ENCODE results near the gene EFHD1.

Gene EFHD1

GRCh38 chr2:232721882-232722281 is 88.5 kb downstream of the EFHD1 start:
- Histone ChIP-seq H3K27me3 (ENCODE audit: control insufficient read depth, low read length) (no peaks in the 10 kb centered on the region), H3K4me1 (ENCODE audit: control insufficient read depth, low read length) (no peaks in the 10 kb centered on the region), H3K4me2 (ENCODE audit: low read length) (no peak overlapping the region), H3K9me3 (ENCODE audit: control insufficient read depth, insufficient read depth, low read length) (no peaks in the 10 kb centered on the region), H3K4me3 (ENCODE audit: low read length) (no peak overlapping the region), H3K9me2 (replicated peaks; ENCODE audit: control insufficient read depth, low read length) (no peaks in the 10 kb centered on the region), H3K36me3 (ENCODE audit: control insufficient read depth, low read length) (peaks cover 58% of the 10 kb centered on the region), H3F3A (ENCODE audit: control insufficient read depth, insufficient read depth) (no peaks in the 10 kb centered on the region), H3K27ac (ENCODE audit: low read depth, low read length) (no peak overlapping the region), H4K20me1 (ENCODE audit: control insufficient read depth, insufficient read depth, low read depth, low read length) (no peaks in the 10 kb centered on the region), H3K79me2 (ENCODE audit: control insufficient read depth, low read length) (peaks cover 63% of the 10 kb centered on the region)
- TF ChIP-seq EZH2phosphoT487 (IDR thresholded peaks at IDR 0.05; ENCODE audit: borderline replicate concordance, low read length), result no peak
- no peak for TF ChIP-seq CTCF (IDR thresholded peaks at IDR 0.05; ENCODE audit: low read depth, low read length, poor library complexity, severe bottlenecking)

- H3K9me3 ChIP-seq (ENCODE audit: control insufficient read depth, insufficient read depth, low read length), result no peaks in the 10 kb centered on the region
- no peaks in the 10 kb centered on the region for H3F3A ChIP-seq (ENCODE audit: control insufficient read depth, insufficient read depth)
- H3K4me3 ChIP-seq (ENCODE audit: low read length), result no peak overlapping the region
- H3K4me2 ChIP-seq (ENCODE audit: low read length), result no peak overlapping the region
- no peaks in the 10 kb centered on the region for H3K27me3 ChIP-seq (ENCODE audit: control insufficient read depth, low read length)
- no peaks in the 10 kb centered on the region for H4K20me1 ChIP-seq (ENCODE audit: control insufficient read depth, insufficient read depth, low read depth, low read length)
- H3K4me1 ChIP-seq (ENCODE audit: control insufficient read depth, low read length), result no peaks in the 10 kb centered on the region
- peaks cover 57% of the 10 kb centered on the region for H3K79me2 ChIP-seq (ENCODE audit: control insufficient read depth, low read length)
- TF ChIP-seq EZH2phosphoT487 (IDR thresholded peaks at IDR 0.05; ENCODE audit: borderline replicate concordance, low read length), result no peak
- no peak for TF ChIP-seq CTCF (IDR thresholded peaks at IDR 0.05; ENCODE audit: low read depth, low read length, poor library complexity, severe bottlenecking)
- no peak overlapping the region for H3K27ac ChIP-seq (ENCODE audit: low read depth, low read length)
- no peaks in the 10 kb centered on the region for H3K9me2 ChIP-seq (replicated peaks; ENCODE audit: control insufficient read depth, low read length)
- H3K36me3 ChIP-seq (ENCODE audit: control insufficient read depth, low read length), result peaks cover 50% of the 10 kb centered on the region
These were observed 89.6 kb downstream of the EFHD1 start for GRCh38 chr2:232723027-232723426.

GRCh38 chr2:232728785-232729184 is 95.4 kb downstream of the EFHD1 start:
- Histone ChIP-seq H3K4me1 (ENCODE audit: control insufficient read depth, low read length) (no peaks in the 10 kb centered on the region), H3K4me3 (ENCODE audit: low read length) (no peak overlapping the region), H3F3A (ENCODE audit: control insufficient read depth, insufficient read depth) (no peaks in the 10 kb centered on the region), H3K27ac (ENCODE audit: low read depth, low read length) (no peak overlapping the region), H3K9me3 (ENCODE audit: control insufficient read depth, insufficient read depth, low read length) (no peaks in the 10 kb centered on the region), H3K36me3 (ENCODE audit: control insufficient read depth, low read length) (peaks cover 47% of the 10 kb centered on the region), H3K4me2 (ENCODE audit: low read length) (no peak overlapping the region), H4K20me1 (ENCODE audit: control insufficient read depth, insufficient read depth, low read depth, low read length) (no peaks in the 10 kb centered on the region), H3K79me2 (ENCODE audit: control insufficient read depth, low read length) (peaks cover 43% of the 10 kb centered on the region), H3K9me2 (replicated peaks; ENCODE audit: control insufficient read depth, low read length) (no peaks in the 10 kb centered on the region), H3K27me3 (ENCODE audit: control insufficient read depth, low read length) (no peaks in the 10 kb centered on the region)
- TF ChIP-seq CTCF (IDR thresholded peaks at IDR 0.05; ENCODE audit: low read depth, low read length, poor library complexity, severe bottlenecking) (no peak), EZH2phosphoT487 (IDR thresholded peaks at IDR 0.05; ENCODE audit: borderline replicate concordance, low read length) (no peak)

- H4K20me1 ChIP-seq (ENCODE audit: control insufficient read depth, insufficient read depth, low read depth, low read length), result no peaks in the 10 kb centered on the region
- no peak overlapping the region for H3K4me2 ChIP-seq (ENCODE audit: low read length)
- H3F3A ChIP-seq (ENCODE audit: control insufficient read depth, insufficient read depth), result no peaks in the 10 kb centered on the region
- H3K79me2 ChIP-seq (ENCODE audit: control insufficient read depth, low read length), result peaks cover 38% of the 10 kb centered on the region
- peaks cover 46% of the 10 kb centered on the region for H3K36me3 ChIP-seq (ENCODE audit: control insufficient read depth, low read length)
- no peaks in the 10 kb centered on the region for H3K27me3 ChIP-seq (ENCODE audit: control insufficient read depth, low read length)
- H3K27ac ChIP-seq (ENCODE audit: low read depth, low read length), result no peak overlapping the region
- H3K4me1 ChIP-seq (ENCODE audit: control insufficient read depth, low read length), result no peaks in the 10 kb centered on the region
- no peaks in the 10 kb centered on the region for H3K9me2 ChIP-seq (replicated peaks; ENCODE audit: control insufficient read depth, low read length)
- no peaks in the 10 kb centered on the region for H3K9me3 ChIP-seq (ENCODE audit: control insufficient read depth, insufficient read depth, low read length)
- TF ChIP-seq EZH2phosphoT487 (IDR thresholded peaks at IDR 0.05; ENCODE audit: borderline replicate concordance, low read length) (no peak), CTCF (IDR thresholded peaks at IDR 0.05; ENCODE audit: low read depth, low read length, poor library complexity, severe bottlenecking) (no peak)
- no peak overlapping the region for H3K4me3 ChIP-seq (ENCODE audit: low read length)
These were observed 98.1 kb downstream of the EFHD1 start for GRCh38 chr2:232731470-232731869.

All from DOHH2 (cell line).